HL-60 (cell line): ENCODE results near the gene RASSF8.

Experiments used
- DNase-seq, 2 experiments: peaks; one replicate each; pipeline ENCODE4 v3.0.0-alpha.2; 2010 to 2020; ENCODE audit warnings: low read depth in 1 of 2, low spot score in 1 of 2
- H3K27ac ChIP-seq: fragments of 250-450 bp; sonication (Bioruptor Pico); replicated peaks from 2 replicates; pipeline ENCODE4 v1.5.1; 2020; ENCODE audit warnings: mild to moderate bottlenecking, moderate library complexity
- H3K27me3 ChIP-seq: fragments of 250-450 bp; sonication (Bioruptor Pico); 2 replicates; pipeline ENCODE4 v1.5.1; 2021; ENCODE audit warnings: mild to moderate bottlenecking, moderate library complexity; ENCODE audit not compliant: insufficient read depth, poor library complexity, severe bottlenecking
- H3K4me3 ChIP-seq: replicated peaks from 2 replicates; pipeline ENCODE4 v1.5.1; 2011; ENCODE audit warnings: mild to moderate bottlenecking, control low read depth, low read length; ENCODE audit not compliant: insufficient read depth
- CTCF ChIP-seq: IDR thresholded peaks from one replicate; pipeline ENCODE4 v1.5.1; 2011; ENCODE audit warnings: low read length, control low read depth, inconsistent platforms; ENCODE audit not compliant: insufficient read depth
- GABPA ChIP-seq: IDR thresholded peaks from 2 replicates; pipeline ENCODE4 v1.6.1; 2012; ENCODE audit warnings: low read depth
- POLR2AphosphoS5 ChIP-seq: IDR thresholded peaks from 2 replicates; pipeline ENCODE4 v1.6.1; 2012; ENCODE audit warnings: low read depth
- SPI1 ChIP-seq: IDR thresholded peaks from 2 replicates; pipeline ENCODE4 v1.6.1; 2012; ENCODE audit warnings: low read depth, mild to moderate bottlenecking, borderline replicate concordance
- TF ChIP-seq, protein P1 (sequence below): IDR thresholded peaks from 2 replicates; pipeline ENCODE4 v1.6.1; 2012; ENCODE audit warnings: low read depth; ENCODE audit not compliant: insufficient replicate concordance

Gene RASSF8

DNA sequence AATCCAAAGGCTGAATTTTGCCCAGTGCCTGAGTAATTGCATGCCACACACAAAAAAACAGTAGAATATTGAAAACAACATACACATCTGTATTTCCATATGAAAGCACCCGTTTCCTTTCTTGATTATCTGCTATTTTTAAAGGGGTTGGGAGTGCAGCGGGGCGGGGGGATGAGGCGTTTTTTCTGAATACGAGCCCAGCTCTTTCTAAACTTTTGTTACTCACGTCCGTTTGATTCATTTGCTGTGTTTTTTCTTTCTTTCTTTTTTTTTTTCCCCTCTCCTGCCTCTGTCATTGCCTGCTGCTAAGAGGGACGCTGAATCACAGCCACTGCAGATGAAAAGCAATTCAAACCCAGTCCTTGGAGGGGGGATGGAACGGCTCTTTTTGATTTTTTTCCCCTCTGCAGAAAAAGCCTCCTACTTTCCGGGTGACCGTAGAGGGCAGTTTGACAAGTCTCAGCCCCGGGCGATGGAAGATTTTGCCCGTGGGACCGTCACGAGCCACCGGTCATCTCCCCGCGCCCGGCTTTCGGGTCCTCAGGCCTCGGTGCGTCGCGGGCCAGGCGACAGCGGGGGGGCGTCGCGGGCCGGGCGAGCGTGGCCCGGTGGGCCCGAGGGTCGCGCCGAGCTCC, 572 bp upstream of the RASSF8 start:
- H3K4me3 ChIP-seq, result peak overlapping the region; percentile 32
- no peak for DNase-seq
- H3K27ac ChIP-seq, result no peak overlapping the region
- H3K27me3 ChIP-seq, result peaks cover 34% of the 10 kb centered on the region
- TF ChIP-seq GABPA (no peak), POLR2AphosphoS5 (no peak), CTCF (no peak), SPI1 (no peak)
- TF ChIP-seq, protein P1, sequence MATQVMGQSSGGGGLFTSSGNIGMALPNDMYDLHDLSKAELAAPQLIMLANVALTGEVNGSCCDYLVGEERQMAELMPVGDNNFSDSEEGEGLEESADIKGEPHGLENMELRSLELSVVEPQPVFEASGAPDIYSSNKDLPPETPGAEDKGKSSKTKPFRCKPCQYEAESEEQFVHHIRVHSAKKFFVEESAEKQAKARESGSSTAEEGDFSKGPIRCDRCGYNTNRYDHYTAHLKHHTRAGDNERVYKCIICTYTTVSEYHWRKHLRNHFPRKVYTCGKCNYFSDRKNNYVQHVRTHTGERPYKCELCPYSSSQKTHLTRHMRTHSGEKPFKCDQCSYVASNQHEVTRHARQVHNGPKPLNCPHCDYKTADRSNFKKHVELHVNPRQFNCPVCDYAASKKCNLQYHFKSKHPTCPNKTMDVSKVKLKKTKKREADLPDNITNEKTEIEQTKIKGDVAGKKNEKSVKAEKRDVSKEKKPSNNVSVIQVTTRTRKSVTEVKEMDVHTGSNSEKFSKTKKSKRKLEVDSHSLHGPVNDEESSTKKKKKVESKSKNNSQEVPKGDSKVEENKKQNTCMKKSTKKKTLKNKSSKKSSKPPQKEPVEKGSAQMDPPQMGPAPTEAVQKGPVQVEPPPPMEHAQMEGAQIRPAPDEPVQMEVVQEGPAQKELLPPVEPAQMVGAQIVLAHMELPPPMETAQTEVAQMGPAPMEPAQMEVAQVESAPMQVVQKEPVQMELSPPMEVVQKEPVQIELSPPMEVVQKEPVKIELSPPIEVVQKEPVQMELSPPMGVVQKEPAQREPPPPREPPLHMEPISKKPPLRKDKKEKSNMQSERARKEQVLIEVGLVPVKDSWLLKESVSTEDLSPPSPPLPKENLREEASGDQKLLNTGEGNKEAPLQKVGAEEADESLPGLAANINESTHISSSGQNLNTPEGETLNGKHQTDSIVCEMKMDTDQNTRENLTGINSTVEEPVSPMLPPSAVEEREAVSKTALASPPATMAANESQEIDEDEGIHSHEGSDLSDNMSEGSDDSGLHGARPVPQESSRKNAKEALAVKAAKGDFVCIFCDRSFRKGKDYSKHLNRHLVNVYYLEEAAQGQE, result no peak

DNA sequence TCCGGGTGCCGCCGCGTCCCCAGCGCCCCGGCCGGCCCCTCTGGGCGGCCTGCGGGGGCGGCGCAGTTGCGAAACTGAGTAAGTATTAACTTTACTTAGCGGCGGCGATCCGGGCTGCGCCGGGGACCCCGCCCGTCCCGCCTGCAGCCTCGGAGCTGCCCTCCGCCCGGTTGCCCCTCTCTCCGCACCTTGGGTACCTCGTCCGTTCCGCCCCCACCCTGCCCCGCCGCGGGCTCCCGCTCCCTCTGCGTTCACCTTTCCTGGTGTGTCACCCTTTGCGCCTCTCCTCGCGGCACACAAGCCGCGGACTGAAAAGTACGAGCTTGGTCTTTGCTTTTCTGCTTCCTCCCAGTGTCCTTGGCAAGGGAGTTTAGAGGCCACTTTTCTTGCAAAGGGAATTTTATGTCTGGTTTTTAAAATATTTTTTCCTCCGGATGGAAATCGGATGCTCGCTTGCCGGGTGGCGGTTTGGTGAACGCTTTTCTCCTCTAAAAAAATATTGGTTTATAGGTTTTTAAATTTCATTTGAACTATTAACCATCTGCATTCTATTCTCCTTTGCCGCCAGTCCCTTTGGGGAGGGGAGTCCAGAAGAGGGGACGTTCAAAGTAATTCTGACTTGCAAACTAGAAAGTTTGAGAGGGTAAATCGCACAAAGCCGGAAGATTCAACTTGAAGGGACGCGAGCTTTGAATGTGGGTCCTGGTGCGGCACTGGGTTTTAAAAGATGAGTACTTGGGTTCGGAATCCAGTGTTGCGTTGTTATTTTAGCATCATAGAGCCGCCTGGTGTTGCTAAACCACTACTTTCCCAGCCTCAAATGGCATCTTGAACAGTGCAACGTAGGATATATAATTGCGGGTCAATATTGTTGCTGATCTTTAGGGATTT, 834 bp downstream of the RASSF8 start:
- H3K4me3 ChIP-seq, result peak overlapping the region; percentile 40

More for the DNA sequence above, 834 bp downstream of the RASSF8 start:
- Histone ChIP-seq H3K27me3 (peaks cover 37% of the 10 kb centered on the region), H3K27ac (no peak overlapping the region)
- TF ChIP-seq, protein P1, result no peak
- no peak for TF ChIP-seq CTCF
- no peak for TF ChIP-seq GABPA
- TF ChIP-seq SPI1, result no peak
- no peak for TF ChIP-seq POLR2AphosphoS5
- DNase-seq, result no peak
